ENCODE results near the gene MRC2. TPM values are rescaled to one million over a fixed set of nuclear protein-coding genes. Genes with fewer than 3 reads are reported as not detected.
"Not testable (repeated sequence)": the region's sequence is repeated elsewhere in the genome, so short reads cannot be mapped to it uniquely, and the experiment has no call there.

Gene MRC2
- total RNA-seq, 1 donor from 2014 or later = 28.9 TPM

GRCh38 chr17:62690168-62690897, 62.9 kb downstream of the MRC2 start:
- DNase-seq (ENCODE audit: low spot score) = no peak
- intact Hi-C loops (cut with DNase I) = no loop called here

GRCh38 chr17:62691589-62691915, 64.1 kb downstream of the MRC2 start:
- DNase-seq (ENCODE audit: low spot score); intact Hi-C loops (cut with DNase I): not testable (repeated sequence)

GRCh38 chr17:62692159-62692651, 64.7 kb downstream of the MRC2 start:
- intact Hi-C loops (cut with DNase I) = no loop called here
- no peak for DNase-seq (ENCODE audit: low spot score)

- intact Hi-C loops (cut with DNase I) = no loop called here
- DNase-seq (ENCODE audit: low spot score) = no peak
Observed at GRCh38 chr17:62692721-62693431, 65.4 kb downstream of the MRC2 start.

- intact Hi-C loops (cut with DNase I) = no loop called here
- no peak for DNase-seq (ENCODE audit: low spot score)
Observed at GRCh38 chr17:62693616-62694409, 66.3 kb downstream of the MRC2 start.

GRCh38 chr17:62695093-62695738, 67.7 kb downstream of the MRC2 start:
- intact Hi-C loops (cut with DNase I); DNase-seq (ENCODE audit: low spot score): not testable (repeated sequence)

GRCh38 chr17:62696256-62696655, 68.8 kb downstream of the MRC2 start:
- intact Hi-C loops (cut with DNase I) = no loop called here
- DNase-seq (ENCODE audit: low spot score) = no peak

- no peak for DNase-seq (ENCODE audit: low spot score)
- intact Hi-C loops (cut with DNase I) = no loop called here
Observed at GRCh38 chr17:62696726-62697490, 69.4 kb downstream of the MRC2 start.

GRCh38 chr17:62698459-62698858, 71.0 kb downstream of the MRC2 start:
- intact Hi-C loops (cut with DNase I) = not testable (repeated sequence)
- peak; percentile 53 for DNase-seq (ENCODE audit: low spot score)

GRCh38 chr17:62700964-62701705, 73.7 kb downstream of the MRC2 start:
- intact Hi-C loops (cut with DNase I) = loop anchor here (5.0 to 10.0 kb wide), 2 partner anchors 194 to 706 kb away; no protein-coding TSS in a partner anchor
- DNase-seq (ENCODE audit: low spot score) = peak; percentile 2

GRCh38 chr17:62701706-62702085, 74.2 kb downstream of the MRC2 start:
- intact Hi-C loops (cut with DNase I) = loop anchor here (5.0 to 10.0 kb wide), 2 partner anchors 193 to 706 kb away; no protein-coding TSS in a partner anchor
- peak; percentile 62 for DNase-seq (ENCODE audit: low spot score)

- no peak for DNase-seq (ENCODE audit: low spot score)
- intact Hi-C loops (cut with DNase I) = loop anchor here (1.0 to 10.0 kb wide), 3 partner anchors 192 to 704 kb away; no protein-coding TSS in a partner anchor
Observed at GRCh38 chr17:62702746-62703260, 75.3 kb downstream of the MRC2 start.

- intact Hi-C loops (cut with DNase I) = loop anchor here (1.0 to 10.0 kb wide), 3 partner anchors 191 to 704 kb away; no protein-coding TSS in a partner anchor
- no peak for DNase-seq (ENCODE audit: low spot score)
Observed at GRCh38 chr17:62703261-62703775, 75.8 kb downstream of the MRC2 start.

- intact Hi-C loops (cut with DNase I) = loop anchor here (1.0 to 10.0 kb wide), 3 partner anchors 191 to 703 kb away; no protein-coding TSS in a partner anchor
- DNase-seq (ENCODE audit: low spot score) = peak; percentile 92
Observed at GRCh38 chr17:62703776-62704380, 76.4 kb downstream of the MRC2 start.

- intact Hi-C loops (cut with DNase I) = loop anchor here (5.0 to 10.0 kb wide), 2 partner anchors 190 to 703 kb away; no protein-coding TSS in a partner anchor
- peak; percentile 82 for DNase-seq (ENCODE audit: low spot score)
Observed at GRCh38 chr17:62704381-62704971, 77.0 kb downstream of the MRC2 start.

- DNase-seq (ENCODE audit: low spot score) = peak; percentile 36
- intact Hi-C loops (cut with DNase I) = loop anchor here (10.0 kb wide), 1 partner anchor 190 kb away; no protein-coding TSS in a partner anchor
Observed at GRCh38 chr17:62705156-62705777, 77.8 kb downstream of the MRC2 start.

Data from cardiac septum (tissue), 1 donor.